ENCODE results near the gene SMYD3. TPM values are rescaled to one million over a fixed set of nuclear protein-coding genes. Genes with fewer than 3 reads are reported as not detected.

SMYD3 gene
- total RNA-seq, 4 donors from 2014 or later: 10.5 to 36.4 (median 22.5) TPM

DNA sequence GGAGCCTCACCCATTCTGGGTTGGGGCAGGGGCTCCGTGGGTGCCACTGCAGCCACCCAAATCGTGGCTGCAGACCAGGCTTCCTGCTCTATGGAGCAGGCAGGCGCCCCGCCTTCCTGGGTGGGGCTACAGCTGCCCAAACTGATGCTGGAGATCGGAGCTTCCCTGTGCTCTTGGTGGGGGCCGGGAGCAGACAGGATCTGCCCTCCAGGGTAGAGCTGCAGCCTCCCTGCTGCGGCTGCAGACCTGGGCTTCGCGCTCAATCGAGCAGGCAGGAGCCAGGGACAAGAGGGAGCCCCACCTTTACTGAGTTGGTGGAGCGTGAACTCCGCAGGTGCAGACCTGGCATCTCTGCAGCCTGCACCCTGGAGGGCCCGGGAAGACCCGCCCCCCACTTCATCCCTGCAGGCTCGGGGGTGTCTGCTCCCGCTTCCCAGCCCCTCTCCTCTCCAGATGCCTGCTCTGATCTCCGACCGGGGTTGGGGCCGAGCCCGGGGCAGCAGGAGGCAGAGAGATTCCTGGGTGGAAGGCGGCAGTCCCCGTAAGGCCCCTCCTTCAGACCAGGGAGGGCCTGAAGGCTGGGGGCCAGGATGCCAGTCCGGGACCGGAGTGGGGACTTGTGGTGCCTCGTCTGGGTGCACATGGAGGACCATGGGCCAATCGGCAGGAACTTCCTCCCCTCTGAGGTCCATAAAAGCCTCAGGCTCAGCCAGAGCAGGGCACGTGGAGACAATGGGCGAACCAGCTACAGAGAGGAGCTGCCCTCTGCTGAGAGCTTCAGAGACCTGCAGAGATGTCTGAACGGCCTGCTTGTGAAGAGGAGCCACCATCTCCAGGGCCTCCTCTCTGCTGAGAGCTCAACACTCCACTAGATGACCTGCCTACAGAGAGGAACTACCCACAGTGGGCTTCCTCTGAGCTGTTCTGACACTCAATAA lies 359.3 kb downstream of the SMYD3 start:
- intact Hi-C loops (cut with DNase I; ENCODE audit: low total_unique reads): no loop called here
- no peaks in the 10 kb centered on the region for H3K36me3 ChIP-seq
- no peaks in the 10 kb centered on the region for H3K9me3 ChIP-seq
- H3K27ac ChIP-seq: no peak overlapping the region
- TF ChIP-seq POLR2A (IDR thresholded peaks at IDR 0.05): no peak
- TF ChIP-seq, protein P1, sequence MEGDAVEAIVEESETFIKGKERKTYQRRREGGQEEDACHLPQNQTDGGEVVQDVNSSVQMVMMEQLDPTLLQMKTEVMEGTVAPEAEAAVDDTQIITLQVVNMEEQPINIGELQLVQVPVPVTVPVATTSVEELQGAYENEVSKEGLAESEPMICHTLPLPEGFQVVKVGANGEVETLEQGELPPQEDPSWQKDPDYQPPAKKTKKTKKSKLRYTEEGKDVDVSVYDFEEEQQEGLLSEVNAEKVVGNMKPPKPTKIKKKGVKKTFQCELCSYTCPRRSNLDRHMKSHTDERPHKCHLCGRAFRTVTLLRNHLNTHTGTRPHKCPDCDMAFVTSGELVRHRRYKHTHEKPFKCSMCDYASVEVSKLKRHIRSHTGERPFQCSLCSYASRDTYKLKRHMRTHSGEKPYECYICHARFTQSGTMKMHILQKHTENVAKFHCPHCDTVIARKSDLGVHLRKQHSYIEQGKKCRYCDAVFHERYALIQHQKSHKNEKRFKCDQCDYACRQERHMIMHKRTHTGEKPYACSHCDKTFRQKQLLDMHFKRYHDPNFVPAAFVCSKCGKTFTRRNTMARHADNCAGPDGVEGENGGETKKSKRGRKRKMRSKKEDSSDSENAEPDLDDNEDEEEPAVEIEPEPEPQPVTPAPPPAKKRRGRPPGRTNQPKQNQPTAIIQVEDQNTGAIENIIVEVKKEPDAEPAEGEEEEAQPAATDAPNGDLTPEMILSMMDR (IDR thresholded peaks at IDR 0.05): no peak
- H3K4me1 ChIP-seq: no peaks in the 10 kb centered on the region
- no peaks in the 10 kb centered on the region for H3K27me3 ChIP-seq
- H3K4me3 ChIP-seq: no peak overlapping the region
- DNase-seq: no peak

DNA sequence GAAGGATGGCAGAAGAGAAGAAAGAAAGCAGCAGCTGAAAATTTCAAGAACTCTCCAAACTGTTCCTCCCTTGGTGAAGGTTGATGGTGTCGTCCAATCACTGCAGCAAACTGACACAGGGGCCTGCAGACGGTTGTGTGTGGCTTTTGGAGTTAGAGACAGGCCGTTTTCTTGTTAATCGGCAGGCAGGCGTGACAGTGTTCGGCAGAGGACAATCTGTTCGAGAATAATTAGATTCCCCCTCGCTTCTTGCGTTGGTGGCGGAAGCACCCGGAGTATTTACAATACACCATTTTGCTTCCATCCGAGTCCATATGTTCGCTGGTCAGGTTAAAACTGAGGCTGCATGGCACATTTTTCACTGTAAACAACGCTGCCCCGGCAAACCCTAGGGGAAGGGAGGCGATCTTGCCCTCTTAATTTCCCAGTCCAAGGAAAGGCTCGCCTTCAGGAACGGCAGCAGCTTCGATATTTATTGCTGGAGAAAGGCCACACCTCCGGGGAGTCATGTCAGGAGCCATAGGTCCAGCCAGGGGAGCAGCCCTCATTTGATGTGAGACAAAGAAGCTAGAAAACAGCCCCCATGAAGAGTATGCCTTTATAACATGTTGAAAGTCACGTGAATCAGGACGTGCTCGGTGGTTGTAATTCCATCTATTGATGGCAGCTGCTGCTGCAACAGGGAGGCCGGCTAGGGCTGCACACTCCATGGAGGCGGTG lies 360.1 kb downstream of the SMYD3 start:
- H3K36me3 ChIP-seq: no peaks in the 10 kb centered on the region
- no peaks in the 10 kb centered on the region for H3K9me3 ChIP-seq
- no peaks in the 10 kb centered on the region for H3K27me3 ChIP-seq
- no peaks in the 10 kb centered on the region for H3K4me1 ChIP-seq
- H3K4me3 ChIP-seq: no peak overlapping the region
- DNase-seq: no peak
- H3K27ac ChIP-seq: no peak overlapping the region
- intact Hi-C loops (cut with DNase I; ENCODE audit: low total_unique reads): no loop called here
- TF ChIP-seq POLR2A (IDR thresholded peaks at IDR 0.05): no peak
- TF ChIP-seq, protein P1 (IDR thresholded peaks at IDR 0.05): no peak

DNA sequence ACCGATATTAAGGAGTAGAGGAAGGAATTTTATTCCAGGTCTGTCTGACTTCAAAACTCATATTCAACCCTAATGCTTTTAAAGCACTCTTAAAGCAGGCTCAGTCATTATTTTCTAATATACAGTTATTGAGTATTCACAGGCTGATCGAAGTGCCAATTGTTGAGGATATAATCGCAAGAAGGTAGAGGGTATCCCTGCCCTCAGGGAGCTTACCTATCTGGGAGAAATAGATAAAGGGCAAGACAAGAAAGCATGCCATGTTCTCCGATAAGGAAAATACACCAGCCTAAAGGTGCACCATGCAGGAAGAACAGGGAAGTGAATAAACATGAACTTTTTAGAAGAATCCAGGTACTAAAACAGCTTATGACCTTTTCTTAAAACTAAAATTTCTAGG lies 361.2 kb downstream of the SMYD3 start:
- no peaks in the 10 kb centered on the region for H3K9me3 ChIP-seq
- intact Hi-C loops (cut with DNase I; ENCODE audit: low total_unique reads): no loop called here
- no peaks in the 10 kb centered on the region for H3K4me1 ChIP-seq
- no peak for DNase-seq
- H3K27me3 ChIP-seq: no peaks in the 10 kb centered on the region
- TF ChIP-seq POLR2A (IDR thresholded peaks at IDR 0.05): no peak
- TF ChIP-seq, protein P1 (IDR thresholded peaks at IDR 0.05): no peak
- no peak overlapping the region for H3K4me3 ChIP-seq
- no peaks in the 10 kb centered on the region for H3K36me3 ChIP-seq
- H3K27ac ChIP-seq: no peak overlapping the region

DNA sequence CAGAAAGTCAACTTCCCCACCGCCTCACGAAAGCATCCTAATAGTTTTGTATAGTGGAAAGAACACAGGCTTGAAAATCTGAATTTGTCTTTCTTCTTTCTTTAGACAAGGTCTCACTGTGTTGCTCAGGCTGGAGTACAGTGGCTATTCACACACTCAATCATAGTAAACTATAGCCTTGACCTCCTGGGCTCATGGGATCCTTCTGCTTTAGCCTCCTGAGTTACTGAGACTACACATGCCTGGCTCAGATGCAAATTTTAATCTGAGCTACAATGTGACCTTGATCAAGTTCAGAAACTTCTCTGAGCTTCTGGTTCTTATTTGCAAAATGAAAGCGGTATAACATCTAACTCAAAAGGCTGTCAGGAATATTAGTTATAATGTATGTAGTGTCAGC lies 362.1 kb downstream of the SMYD3 start:
- Histone ChIP-seq H3K36me3 (no peaks in the 10 kb centered on the region), H3K9me3 (no peaks in the 10 kb centered on the region), H3K4me1 (no peaks in the 10 kb centered on the region), H3K27me3 (no peaks in the 10 kb centered on the region), H3K27ac (no peak overlapping the region), H3K4me3 (no peak overlapping the region)
- TF ChIP-seq, protein P1 (IDR thresholded peaks at IDR 0.05): no peak
- no peak for TF ChIP-seq POLR2A (IDR thresholded peaks at IDR 0.05)
- intact Hi-C loops (cut with DNase I; ENCODE audit: low total_unique reads): no loop called here
- DNase-seq: no peak
